ENCODE results near the gene FAM47C. TPM values are rescaled to one million over a fixed set of nuclear protein-coding genes. Genes with fewer than 3 reads are reported as not detected.
"Not testable (repeated sequence)": the region's sequence is repeated elsewhere in the genome, so short reads cannot be mapped to it uniquely, and the experiment has no call there.

Gene FAM47C
- total RNA-seq = 1 to 10 TPM in 1 of 2 donors, under 1 TPM in 1; 0.74 to 2.4 TPM
- polyA plus RNA-seq (ENCODE audit: insufficient read depth, low read depth, low replicate concordance) = 9.5 TPM
- long read RNA-seq, donor 1 = 0 reads
- long read RNA-seq, donor 2 = 0 reads

DNA sequence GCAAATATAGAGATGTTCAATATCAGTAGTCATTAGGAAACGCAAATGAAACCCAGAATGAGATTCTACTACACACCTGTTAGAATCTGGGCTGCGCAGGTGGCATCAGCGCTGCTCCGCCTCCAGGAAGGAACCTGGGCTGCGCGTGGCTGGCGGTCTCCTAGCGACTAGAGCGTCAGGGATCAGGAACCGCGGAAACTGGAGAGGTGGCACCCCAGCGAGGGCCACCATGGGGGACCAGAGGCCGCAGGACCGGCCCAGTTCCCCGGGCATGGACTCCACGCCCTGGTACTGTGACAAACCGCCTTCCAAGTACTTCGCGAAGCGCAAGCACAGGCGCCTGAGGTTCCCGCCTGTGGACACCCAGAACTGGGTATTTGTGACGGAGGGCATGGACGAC is at the start of gene FAM47C:
Gene FAM47C (plus strand): TSS at position 185 of the 400 bp plus-strand sequence. CDS start 45 bp downstream, at position 230.
- DNase-seq; H3K9me3 ChIP-seq; H3K27me3 ChIP-seq; H3K27ac ChIP-seq; H3K36me3 ChIP-seq (ENCODE audit: low read depth, missing control alignments); intact Hi-C loops (cut with DNase I; ENCODE audit: low total_unique reads); H3K4me1 ChIP-seq; H3K4me3 ChIP-seq: not testable (repeated sequence)
- 61 to 78% methylated on average over 10 to 16 of the region's 24 CpGs for WGBS, 2 donors

DNA sequence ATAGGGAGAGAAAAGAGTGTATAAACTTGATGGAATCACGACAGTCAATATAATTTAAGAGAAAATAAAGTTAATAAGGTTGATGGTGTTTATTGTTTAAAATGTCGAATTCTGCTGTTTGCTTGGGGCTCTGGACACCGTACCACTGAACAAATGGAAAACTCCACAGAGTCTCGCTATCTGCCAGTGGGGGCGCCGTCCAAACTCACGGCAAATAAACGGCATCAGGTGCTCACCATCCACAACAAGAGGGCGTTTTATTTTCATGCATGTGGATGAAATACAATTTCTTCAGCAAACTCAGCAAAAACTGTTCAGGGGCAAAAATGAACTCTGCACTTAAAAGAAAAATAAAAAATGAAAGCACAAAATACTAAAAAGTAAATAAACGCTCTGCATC is 46.6 kb upstream of the FAM47C start:
- TF ChIP-seq POLR2A (IDR thresholded peaks at IDR 0.05) = no peak
- TF ChIP-seq, protein P1, sequence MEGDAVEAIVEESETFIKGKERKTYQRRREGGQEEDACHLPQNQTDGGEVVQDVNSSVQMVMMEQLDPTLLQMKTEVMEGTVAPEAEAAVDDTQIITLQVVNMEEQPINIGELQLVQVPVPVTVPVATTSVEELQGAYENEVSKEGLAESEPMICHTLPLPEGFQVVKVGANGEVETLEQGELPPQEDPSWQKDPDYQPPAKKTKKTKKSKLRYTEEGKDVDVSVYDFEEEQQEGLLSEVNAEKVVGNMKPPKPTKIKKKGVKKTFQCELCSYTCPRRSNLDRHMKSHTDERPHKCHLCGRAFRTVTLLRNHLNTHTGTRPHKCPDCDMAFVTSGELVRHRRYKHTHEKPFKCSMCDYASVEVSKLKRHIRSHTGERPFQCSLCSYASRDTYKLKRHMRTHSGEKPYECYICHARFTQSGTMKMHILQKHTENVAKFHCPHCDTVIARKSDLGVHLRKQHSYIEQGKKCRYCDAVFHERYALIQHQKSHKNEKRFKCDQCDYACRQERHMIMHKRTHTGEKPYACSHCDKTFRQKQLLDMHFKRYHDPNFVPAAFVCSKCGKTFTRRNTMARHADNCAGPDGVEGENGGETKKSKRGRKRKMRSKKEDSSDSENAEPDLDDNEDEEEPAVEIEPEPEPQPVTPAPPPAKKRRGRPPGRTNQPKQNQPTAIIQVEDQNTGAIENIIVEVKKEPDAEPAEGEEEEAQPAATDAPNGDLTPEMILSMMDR (IDR thresholded peaks at IDR 0.05) = no peak
- Histone ChIP-seq H3K4me1 (no peaks in the 10 kb centered on the region), H3K36me3 (ENCODE audit: low read depth, missing control alignments) (no peaks in the 10 kb centered on the region), H3K4me3 (no peak overlapping the region), H3K27me3 (no peaks in the 10 kb centered on the region), H3K9me3 (no peaks in the 10 kb centered on the region), H3K27ac (no peak overlapping the region)
- intact Hi-C loops (cut with DNase I; ENCODE audit: low total_unique reads) = no loop called here
- DNase-seq = no peak
- WGBS, 2 donors = 32 to 42% methylated on average over 10 of the region's 10 CpGs

- WGBS, 2 donors = 16 to 46% methylated on average over 4 to 17 of the region's 63 CpGs
- intact Hi-C loops (cut with DNase I; ENCODE audit: low total_unique reads) = no loop called here
- Histone ChIP-seq H3K9me3 (no peaks in the 10 kb centered on the region), H3K4me3 (peak overlapping the region in 1 of 2 donors; percentile 24), H3K36me3 (ENCODE audit: low read depth, missing control alignments) (no peaks in the 10 kb centered on the region), H3K27me3 (no peaks in the 10 kb centered on the region), H3K27ac (no peak overlapping the region), H3K4me1 (no peaks in the 10 kb centered on the region)
- TF ChIP-seq, protein P1 (IDR thresholded peaks at IDR 0.05) = no peak
- no peak for TF ChIP-seq POLR2A (IDR thresholded peaks at IDR 0.05)
- no peak for DNase-seq
Observed at GRCh38 chrX:36963069-36963808, 44.9 kb upstream of the FAM47C start.

DNA sequence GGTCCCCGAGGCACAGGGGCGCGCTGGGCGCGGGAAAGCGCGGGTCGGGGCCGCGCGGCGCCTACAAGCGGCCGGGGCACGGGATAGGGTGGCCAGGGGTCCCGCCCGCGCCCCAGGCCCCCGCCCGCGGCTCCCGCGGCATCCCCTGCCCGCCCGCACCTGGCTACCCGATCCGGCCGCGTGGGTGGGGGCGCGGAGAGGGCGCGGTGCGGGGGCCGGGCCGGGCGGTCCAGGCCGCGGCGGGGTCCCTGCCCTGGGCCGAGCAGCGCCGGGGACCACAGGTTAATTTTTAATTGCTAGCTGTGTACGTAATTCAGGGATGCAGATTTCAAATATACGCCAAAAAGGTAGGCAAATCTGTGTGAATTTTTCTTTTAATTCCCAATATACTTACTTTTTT is 44.3 kb upstream of the FAM47C start:
- 7 to 8% methylated on average over 2 to 4 of the region's 45 CpGs for whole genome bisulfite sequencing, 2 donors
- intact Hi-C loops (cut with DNase I; ENCODE audit: low total_unique reads) = no loop called here
- TF ChIP-seq, protein P1 (IDR thresholded peaks at IDR 0.05) = no peak
- TF ChIP-seq POLR2A (IDR thresholded peaks at IDR 0.05) = no peak
- no peaks in the 10 kb centered on the region for H3K9me3 ChIP-seq
- no peak for DNase-seq
- no peaks in the 10 kb centered on the region for H3K4me1 ChIP-seq
- H3K4me3 ChIP-seq = peak overlapping the region in 1 of 2 donors; percentile 24
- H3K36me3 ChIP-seq (ENCODE audit: low read depth, missing control alignments) = no peaks in the 10 kb centered on the region
- H3K27me3 ChIP-seq = no peaks in the 10 kb centered on the region
- H3K27ac ChIP-seq = no peak overlapping the region

GRCh38 chrX:36973575-36973974 is 34.6 kb upstream of the FAM47C start:
- H3K9me3 ChIP-seq = no peaks in the 10 kb centered on the region
- no peaks in the 10 kb centered on the region for H3K4me1 ChIP-seq
- H3K27ac ChIP-seq = no peak overlapping the region
- TF ChIP-seq, protein P1 (IDR thresholded peaks at IDR 0.05) = no peak
- TF ChIP-seq POLR2A (IDR thresholded peaks at IDR 0.05) = no peak
- no peaks in the 10 kb centered on the region for H3K36me3 ChIP-seq (ENCODE audit: low read depth, missing control alignments)
- no peak overlapping the region for H3K4me3 ChIP-seq
- intact Hi-C loops (cut with DNase I; ENCODE audit: low total_unique reads) = no loop called here
- no peaks in the 10 kb centered on the region for H3K27me3 ChIP-seq
- no peak for DNase-seq

Data from testis (tissue), 5 donors.